Neutrophil (primary cell): ENCODE results near the gene KRT23.

Experiments used
- H3K27ac ChIP-seq: fragments of 200-600 bp; sonication (generic); 2 replicates; pipeline ENCODE4 v1.5.1; 2016; ENCODE audit warnings: mild to moderate bottlenecking, moderate library complexity
- H3K27me3 ChIP-seq: fragments of 200-600 bp; sonication (generic); 2 replicates; pipeline ENCODE4 v1.6.0; 2016; ENCODE audit warnings: mild to moderate bottlenecking
- H3K36me3 ChIP-seq: fragments of 200-600 bp; sonication (generic); 2 replicates; pipeline ENCODE4 v1.5.1; 2017
- H3K4me1 ChIP-seq, 2 experiments: fragments of 200-600 bp in 1 of 2; sonication (generic) in 1 of 2; 1 replicate in 1 of 2; 2 replicates in 1 of 2; pipeline versions ENCODE4 v1.5.1 to v1.6.1; 2013 to 2016; ENCODE audit warnings: low read depth in 1 of 2, low read length in 1 of 2, mild to moderate bottlenecking in 1 of 2, moderate library complexity in 1 of 2; ENCODE audit not compliant: control insufficient read depth in 1 of 2, insufficient read depth in 1 of 2
- H3K4me3 ChIP-seq, 2 experiments: fragments of 200-600 bp in 1 of 2; sonication (generic) in 1 of 2; 1 replicate in 1 of 2; 2 replicates in 1 of 2; pipeline ENCODE4 v1.5.1; 2013 to 2016; ENCODE audit warnings: low read depth in 1 of 2, low read length in 1 of 2, mild to moderate bottlenecking in 1 of 2, moderate library complexity in 1 of 2
- H3K9me3 ChIP-seq: fragments of 200-600 bp; sonication (generic); 2 replicates; pipeline ENCODE4 v1.5.1; 2016
- TF ChIP-seq, protein P1 (sequence below): fragments of 200-600 bp; sonication (generic); IDR thresholded peaks from 2 replicates; pipeline ENCODE4 v1.5.1; 2016; ENCODE audit warnings: antibody characterized with exemption

The KRT23 gene, protein sequence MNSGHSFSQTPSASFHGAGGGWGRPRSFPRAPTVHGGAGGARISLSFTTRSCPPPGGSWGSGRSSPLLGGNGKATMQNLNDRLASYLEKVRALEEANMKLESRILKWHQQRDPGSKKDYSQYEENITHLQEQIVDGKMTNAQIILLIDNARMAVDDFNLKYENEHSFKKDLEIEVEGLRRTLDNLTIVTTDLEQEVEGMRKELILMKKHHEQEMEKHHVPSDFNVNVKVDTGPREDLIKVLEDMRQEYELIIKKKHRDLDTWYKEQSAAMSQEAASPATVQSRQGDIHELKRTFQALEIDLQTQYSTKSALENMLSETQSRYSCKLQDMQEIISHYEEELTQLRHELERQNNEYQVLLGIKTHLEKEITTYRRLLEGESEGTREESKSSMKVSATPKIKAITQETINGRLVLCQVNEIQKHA

DNA sequence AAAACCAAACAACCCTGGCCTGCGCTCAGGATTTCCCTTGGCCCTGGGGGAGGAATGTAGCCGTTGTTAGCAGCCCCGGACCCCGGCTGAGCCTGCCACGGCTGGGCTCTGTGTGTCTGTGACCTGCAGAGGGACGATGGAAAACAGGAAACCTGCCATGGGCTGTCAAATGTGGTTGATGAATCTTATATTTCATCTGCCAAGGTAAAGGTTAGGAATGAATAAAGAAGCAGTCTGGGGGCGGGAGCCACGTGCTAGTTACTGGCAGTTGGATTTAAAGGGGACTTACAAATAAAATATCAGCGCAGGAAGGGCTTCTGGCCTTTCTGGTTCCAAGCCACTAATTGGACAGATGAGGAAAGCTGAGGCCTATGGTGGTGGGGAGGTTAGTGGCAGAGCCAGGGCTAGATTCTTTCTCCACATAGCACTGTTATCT lies at the start of gene KRT23:
Gene KRT23, minus strand, starts transcription at position 263 of the 436 bp plus-strand sequence. CDS start 1,043 bp downstream, outside the sequence.
- H3K4me1 ChIP-seq: peaks cover 47 to 61% of the 10 kb centered on the region in 2 experiments

DNA sequence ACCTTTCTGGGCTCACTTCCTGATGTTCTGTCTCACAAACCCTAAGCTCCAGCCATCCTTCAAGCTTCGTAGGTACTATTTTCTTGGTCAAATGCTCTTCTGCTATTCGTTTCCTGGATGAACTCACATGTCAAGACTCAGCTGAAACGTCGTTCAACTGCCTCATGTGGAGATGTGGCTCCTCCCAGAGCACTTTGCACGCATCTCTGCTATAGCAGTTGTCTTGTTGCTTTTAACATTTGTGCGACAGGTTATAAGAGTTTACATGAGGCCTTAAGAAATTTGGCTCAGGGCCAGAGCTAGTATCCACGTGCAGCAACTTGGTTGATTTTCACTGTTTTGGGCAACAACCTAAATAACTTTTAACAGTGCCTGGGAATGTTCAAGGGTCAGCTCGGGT lies 49.5 kb upstream of the KRT23 start:
- H3K9me3 ChIP-seq: no peaks in the 10 kb centered on the region
- peaks cover 5 to 14% of the 10 kb centered on the region in 2 experiments for H3K4me1 ChIP-seq
- no peak overlapping the region for H3K4me3 ChIP-seq
- TF ChIP-seq, protein P1, sequence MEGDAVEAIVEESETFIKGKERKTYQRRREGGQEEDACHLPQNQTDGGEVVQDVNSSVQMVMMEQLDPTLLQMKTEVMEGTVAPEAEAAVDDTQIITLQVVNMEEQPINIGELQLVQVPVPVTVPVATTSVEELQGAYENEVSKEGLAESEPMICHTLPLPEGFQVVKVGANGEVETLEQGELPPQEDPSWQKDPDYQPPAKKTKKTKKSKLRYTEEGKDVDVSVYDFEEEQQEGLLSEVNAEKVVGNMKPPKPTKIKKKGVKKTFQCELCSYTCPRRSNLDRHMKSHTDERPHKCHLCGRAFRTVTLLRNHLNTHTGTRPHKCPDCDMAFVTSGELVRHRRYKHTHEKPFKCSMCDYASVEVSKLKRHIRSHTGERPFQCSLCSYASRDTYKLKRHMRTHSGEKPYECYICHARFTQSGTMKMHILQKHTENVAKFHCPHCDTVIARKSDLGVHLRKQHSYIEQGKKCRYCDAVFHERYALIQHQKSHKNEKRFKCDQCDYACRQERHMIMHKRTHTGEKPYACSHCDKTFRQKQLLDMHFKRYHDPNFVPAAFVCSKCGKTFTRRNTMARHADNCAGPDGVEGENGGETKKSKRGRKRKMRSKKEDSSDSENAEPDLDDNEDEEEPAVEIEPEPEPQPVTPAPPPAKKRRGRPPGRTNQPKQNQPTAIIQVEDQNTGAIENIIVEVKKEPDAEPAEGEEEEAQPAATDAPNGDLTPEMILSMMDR: no peak
- peak overlapping the region; percentile 64 for H3K27ac ChIP-seq
- peaks cover 38% of the 10 kb centered on the region for H3K27me3 ChIP-seq
- H3K36me3 ChIP-seq: no peaks in the 10 kb centered on the region

More for the DNA sequence above, at the start of gene KRT23:
- Histone ChIP-seq H3K27me3 (peaks cover 5% of the 10 kb centered on the region), H3K36me3 (peaks cover 10% of the 10 kb centered on the region), H3K9me3 (no peaks in the 10 kb centered on the region), H3K4me3 (peak within 1 kb of the TSS; percentile 62 to 67), H3K27ac (peak within 1 kb of the TSS; percentile 86)
- TF ChIP-seq, protein P1: no peak

DNA sequence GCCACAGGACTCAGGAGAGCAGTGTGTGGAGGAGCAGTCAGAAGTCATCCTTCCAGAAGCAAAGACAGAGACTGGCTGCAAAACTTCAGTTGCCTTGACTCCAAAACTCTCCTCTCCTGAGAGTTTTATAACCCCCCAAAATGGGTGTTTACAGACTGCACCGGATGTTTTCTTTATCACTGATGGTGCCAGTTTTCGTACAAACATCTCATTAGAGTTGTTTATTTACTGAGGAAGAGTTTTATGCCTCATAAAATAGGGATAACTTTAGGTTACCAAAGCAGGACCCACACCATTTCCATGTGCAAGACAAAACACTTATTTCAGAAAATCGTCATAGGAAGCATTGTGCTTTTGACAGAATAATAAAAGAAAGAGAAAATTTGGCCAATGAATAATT lies 46.8 kb upstream of the KRT23 start, which contains the start of gene KRT40:
Gene KRT40, minus strand, starts transcription at position 101 of the 400 bp plus-strand sequence. Its CDS starts 53 bp downstream, at position 48.
- H3K4me3 ChIP-seq: no peak within 1 kb of the TSS
- no peak within 1 kb of the TSS for H3K27ac ChIP-seq
- TF ChIP-seq, protein P1: no peak
- H3K36me3 ChIP-seq: no peaks in the 10 kb centered on the region
- no peaks in the 10 kb centered on the region for H3K9me3 ChIP-seq
- peaks cover 5 to 14% of the 10 kb centered on the region in 2 experiments for H3K4me1 ChIP-seq
- peaks cover 53% of the 10 kb centered on the region for H3K27me3 ChIP-seq

DNA sequence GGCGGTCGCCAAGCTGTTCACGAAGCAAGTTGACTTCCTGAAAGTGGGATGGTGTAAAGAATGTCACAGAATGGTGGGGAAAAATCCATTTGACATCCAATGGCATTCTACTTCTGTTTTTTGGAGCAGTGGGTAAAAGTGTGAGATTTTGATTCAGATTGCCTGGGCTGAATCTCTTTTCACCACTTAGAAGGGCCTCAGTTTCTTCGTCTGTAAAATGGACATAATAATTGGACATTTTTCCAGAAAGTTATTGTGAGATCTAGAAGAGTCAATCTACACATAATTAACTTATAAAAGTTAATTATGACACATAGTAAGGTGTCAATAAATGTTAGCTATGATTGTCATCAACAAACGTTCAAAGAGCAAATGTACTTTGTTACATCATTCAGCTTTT lies 43.7 kb upstream of the KRT23 start:
- TF ChIP-seq, protein P1: no peak
- no peak overlapping the region for H3K27ac ChIP-seq
- H3K27me3 ChIP-seq: peaks cover 73% of the 10 kb centered on the region
- H3K4me1 ChIP-seq: no peaks in the 10 kb centered on the region
- H3K36me3 ChIP-seq: no peaks in the 10 kb centered on the region
- H3K4me3 ChIP-seq: no peak overlapping the region
- no peaks in the 10 kb centered on the region for H3K9me3 ChIP-seq

DNA sequence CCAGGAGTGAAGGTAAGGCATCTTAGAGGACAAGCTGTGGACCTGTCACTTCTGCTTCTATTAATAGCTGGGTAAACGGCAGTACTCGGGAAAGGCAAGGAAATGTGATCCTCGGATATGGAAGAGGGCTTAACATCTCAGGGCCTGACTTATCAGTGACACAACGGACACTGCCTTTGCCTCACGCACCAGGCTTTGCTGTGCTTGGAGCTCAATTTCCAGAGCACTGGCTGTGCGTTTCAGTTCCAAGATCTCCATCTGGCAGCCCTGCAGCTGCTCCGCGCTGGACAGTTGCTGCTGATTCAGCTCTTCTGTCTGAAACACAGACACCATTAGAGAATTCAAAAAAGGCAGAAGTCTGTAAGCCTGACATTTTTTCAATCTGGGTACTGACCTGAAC lies 43.1 kb upstream of the KRT23 start:
- Histone ChIP-seq H3K27me3 (peaks cover 74% of the 10 kb centered on the region), H3K9me3 (no peaks in the 10 kb centered on the region), H3K36me3 (no peaks in the 10 kb centered on the region), H3K4me3 (no peak overlapping the region), H3K27ac (no peak overlapping the region), H3K4me1 (no peaks in the 10 kb centered on the region)
- TF ChIP-seq, protein P1: no peak
